GM12878 (cell line): ENCODE data around the gene ADCYAP1R1. TPM values are rescaled to one million over a fixed set of nuclear protein-coding genes. Genes with fewer than 3 reads are reported as not detected.
"Not testable (repeated sequence)": the region's sequence is repeated elsewhere in the genome, so short reads cannot be mapped to it uniquely, and the experiment has no call there.

Experiments
- ATAC-seq: fragments of 200-7000 bp; cut with Tn5 transposase; 3 replicates; pipeline ENCODE4 v1.9.1; 2020; ENCODE audit warnings: mild to moderate bottlenecking, moderate library complexity
- BruUV-seq: library from RNA; stranded (reverse); fragments of 400-500 nt; replicated peaks from 2 replicates; lab custom pipeline; 2021; lab: Mats Ljungman, UMichigan
- CTCF ChIA-PET: fragments of 300-600 bp; sonication (Branson Sonifier 250); formaldehyde crosslinking; extraction: SDS; loops from one replicate; lab custom pipeline; 2021; ENCODE audit warnings: inconsistent platforms; lab: Yijun Ruan, JAX
- POLR2A ChIA-PET: fragments of 350-600 bp; formaldehyde crosslinking; extraction: SDS; loops from one replicate; lab custom pipeline; 2021; ENCODE audit warnings: inconsistent platforms; lab: Charles Lee
- RAD21 ChIA-PET: fragments of 300-600 bp; sonication (Branson Sonifier 250); formaldehyde crosslinking; loops from one replicate; lab custom pipeline; 2023; ENCODE audit warnings: antibody characterized with exemption; ENCODE audit not compliant: unreplicated experiment; lab: Charles Lee
- SMC1A ChIA-PET: fragments of 300-600 bp; sonication (Branson Sonifier 250); formaldehyde crosslinking; loops from one replicate; lab custom pipeline; 2023; ENCODE audit not compliant: unreplicated experiment, uncharacterized antibody; lab: Charles Lee
- DNase-seq: peaks from one replicate; pipeline ENCODE4 v3.0.0-alpha.2; 2011; ENCODE audit warnings: low read depth, low spot score
- FAIRE-seq: peaks from 3 replicates; lab custom pipeline; 2011; peaks lifted over from hg19 to GRCh38; lab: Jason Lieb, UNC
- H2AFZ ChIP-seq: 2 replicates; pipeline ENCODE4 v1.6.0; 2011; ENCODE audit warnings: low read depth, low read length, control low read depth; ENCODE audit not compliant: control insufficient read depth
- H3K27ac ChIP-seq: 2 replicates; pipeline ENCODE4 v1.5.1; 2011; ENCODE audit warnings: control low read depth; ENCODE audit not compliant: control insufficient read depth, insufficient read depth
- H3K27me3 ChIP-seq, 2 experiments: replicated peaks in 1 of 2; 2 replicates each; pipeline versions ENCODE4 v1.6.0 to v1.6.1; 2011; ENCODE audit warnings: low read length in 1 of 2; ENCODE audit not compliant: control insufficient read depth in 2 of 2, insufficient read depth in 2 of 2
- H3K36me3 ChIP-seq, 2 experiments: 2 replicates each; pipeline ENCODE4 v1.5.1; 2011; ENCODE audit warnings: low read length in 1 of 2; ENCODE audit not compliant: control insufficient read depth in 2 of 2, insufficient read depth in 2 of 2
- H3K4me1 ChIP-seq: 2 replicates; pipeline ENCODE4 v1.6.1; 2011; ENCODE audit warnings: mild to moderate bottlenecking, low read length, moderate library complexity, mixed read lengths; ENCODE audit not compliant: control insufficient read depth, insufficient read depth
- H3K4me2 ChIP-seq: 2 replicates; pipeline ENCODE4 v1.6.0; 2011; ENCODE audit warnings: control low read depth; ENCODE audit not compliant: control insufficient read depth, insufficient read depth
- H3K4me3 ChIP-seq: fragments of 200-600 bp; sonication (generic); 2 replicates; pipeline ENCODE4 v1.5.1; 2016
- H3K79me2 ChIP-seq: 2 replicates; pipeline ENCODE4 v1.6.0; 2011; ENCODE audit warnings: low read length; ENCODE audit not compliant: control insufficient read depth, insufficient read depth
- H3K9ac ChIP-seq: 2 replicates; pipeline ENCODE4 v1.8.0; 2011; ENCODE audit warnings: low read length, control low read depth, mixed read lengths; ENCODE audit not compliant: control insufficient read depth, insufficient read depth
- H3K9me3 ChIP-seq: replicated peaks from 3 replicates; pipeline ENCODE4 v1.5.1; 2011; ENCODE audit warnings: mild to moderate bottlenecking, low read length; ENCODE audit not compliant: control insufficient read depth, insufficient read depth
- H4K20me1 ChIP-seq: 2 replicates; pipeline ENCODE4 v1.6.0; 2011; ENCODE audit not compliant: control insufficient read depth, insufficient read depth
- CHD1 ChIP-seq: IDR thresholded peaks from 2 replicates; pipeline ENCODE4 v1.6.1; 2012; ENCODE audit warnings: low read depth, low read length, improper control_type of control experiment
- DPF2 ChIP-seq: fragments of 450-650 bp; IDR thresholded peaks from 2 replicates; pipeline ENCODE4 v1.6.1; 2017; ENCODE audit warnings: mild to moderate bottlenecking
- HDAC2 ChIP-seq: fragments of 200-600 bp; sonication (generic); IDR thresholded peaks from 2 replicates; pipeline ENCODE4 v1.6.1; 2017
- IRF4 ChIP-seq: IDR thresholded peaks from 2 replicates; pipeline ENCODE4 v1.6.1; 2011; ENCODE audit warnings: low read depth, low read length
- PAX8 ChIP-seq: fragments of 450-650 bp; IDR thresholded peaks from 2 replicates; pipeline ENCODE4 v1.6.1; 2017; ENCODE audit warnings: mild to moderate bottlenecking, moderate library complexity
- PML ChIP-seq: IDR thresholded peaks from 2 replicates; pipeline ENCODE4 v1.6.1; 2012; ENCODE audit warnings: low read length, inconsistent platforms
- SMAD1 ChIP-seq: fragments of 450-650 bp; IDR thresholded peaks from 2 replicates; pipeline ENCODE4 v1.6.1; 2018; ENCODE audit warnings: mild to moderate bottlenecking, low read depth; ENCODE audit not compliant: partially characterized antibody
- WGBS: methylation state at CpG from one replicate; pipeline ENCODE4 v1.1.6; 2016; ENCODE audit warnings: low lambda C conversion rate; ENCODE audit not compliant: insufficient replicate concordance, insufficient coverage; ENCODE audit errors: missing lambda C conversion rate; 5-methylcytosine and 5-hydroxymethylcytosine counted together
- in situ Hi-C: fragments of 300-500 bp; cut with MboI; formaldehyde crosslinking; loops from 9 replicates; pipeline ENCODE4 v1.14.3; 2018; ENCODE audit warnings: mixed read lengths
- intact Hi-C: fragments of 100-400 bp; cut with micrococcal nuclease; formaldehyde crosslinking; loops from one replicate; pipeline ENCODE4 v1.14.2; 2022; ENCODE audit not compliant: unreplicated experiment
- polyA plus RNA-seq, 11 experiments: library from polyadenylated mRNA; depleted of rRNA in 4 of 11; unstranded in 6 of 11; stranded (reverse) in 5 of 11; fragments of >200 nt; fragmentation: Nextera tagmentation in 4 of 11; fragmentation: Illumina TruSeq in 1 of 11; extraction: Ambion mirVana in 4 of 11; extraction: Trizol in 1 of 11; gene quantifications; 1 replicate in 1 of 11; 2 replicates in 10 of 11; pipeline versions ENCODE4 v1.2.1 to v1.2.3, GENCODE V29; 2011 to 2016; ENCODE audit warnings: inconsistent platforms in 2 of 11, missing spikeins in 2 of 11, low read depth in 1 of 11
- total RNA-seq, 4 experiments: library from RNA; depleted of rRNA in 3 of 4; stranded (reverse); fragments of >200 nt in 3 of 4; fragmentation: Illumina TruSeq in 1 of 4; extraction: Trizol in 1 of 4; gene quantifications; 2 replicates each; pipeline versions ENCODE4 v1.2.1 to v1.2.3, GENCODE V29; 2013 to 2021

The ADCYAP1R1 gene
- total and polyA plus RNA-seq, 10 of the 15 experiments (the other 5 are each of a cell fraction or from before 2014, with no cell fraction given): not detected

GRCh38 chr7:31151849-31152248 lies 99.7 kb downstream of the ADCYAP1R1 start:
- no peak overlapping the region for H3K4me2 ChIP-seq
- no peaks in the 10 kb centered on the region for H3K4me1 ChIP-seq
- ChIA-PET POLR2A (no interaction called here), SMC1A (no interaction called here), RAD21 (no interaction called here), CTCF (no interaction called here)
- H3K4me3 ChIP-seq: no peak overlapping the region
- no peak overlapping the region for H3K9ac ChIP-seq
- no peaks in the 10 kb centered on the region for H3K36me3 ChIP-seq
- intact Hi-C loops (no loop called here), in situ Hi-C loops (no loop called here)
- ATAC-seq: no peak
- H2AFZ ChIP-seq: no peak overlapping the region
- no peaks in the 10 kb centered on the region for H3K9me3 ChIP-seq
- no peak overlapping the region for H3K27ac ChIP-seq
- no peaks in the 10 kb centered on the region for H3K27me3 ChIP-seq
- TF ChIP-seq IRF4 (no peak), PAX8 (no peak), DPF2 (no peak), SMAD1 (no peak), HDAC2 (no peak), PML (no peak), CHD1 (no peak)
- no peaks in the 10 kb centered on the region for H3K79me2 ChIP-seq
- no peak for FAIRE-seq
- BruUV-seq: no TSS peak
- DNase-seq: no peak
- 2% methylated on average over 2 of the region's 2 CpGs for WGBS
- H4K20me1 ChIP-seq: no peaks in the 10 kb centered on the region

- SMC1A ChIA-PET, DNase-seq, in situ Hi-C loops, H3K4me1 ChIP-seq, CTCF ChIA-PET, H3K27me3 ChIP-seq, H3K79me2 ChIP-seq, FAIRE-seq, H3K36me3 ChIP-seq, POLR2A ChIA-PET, BruUV-seq, intact Hi-C loops, H4K20me1 ChIP-seq, H3K4me2 ChIP-seq, H3K9ac ChIP-seq, ATAC-seq, H3K27ac ChIP-seq, RAD21 ChIA-PET, H2AFZ ChIP-seq, H3K9me3 ChIP-seq, H3K4me3 ChIP-seq: not testable (repeated sequence)
- 59% methylated on average over 19 of the region's 20 CpGs for WGBS
Measured at GRCh38 chr7:31153318-31153717, 101.2 kb downstream of the ADCYAP1R1 start.
